ENCODE data around the gene DPEP3.

DNA sequence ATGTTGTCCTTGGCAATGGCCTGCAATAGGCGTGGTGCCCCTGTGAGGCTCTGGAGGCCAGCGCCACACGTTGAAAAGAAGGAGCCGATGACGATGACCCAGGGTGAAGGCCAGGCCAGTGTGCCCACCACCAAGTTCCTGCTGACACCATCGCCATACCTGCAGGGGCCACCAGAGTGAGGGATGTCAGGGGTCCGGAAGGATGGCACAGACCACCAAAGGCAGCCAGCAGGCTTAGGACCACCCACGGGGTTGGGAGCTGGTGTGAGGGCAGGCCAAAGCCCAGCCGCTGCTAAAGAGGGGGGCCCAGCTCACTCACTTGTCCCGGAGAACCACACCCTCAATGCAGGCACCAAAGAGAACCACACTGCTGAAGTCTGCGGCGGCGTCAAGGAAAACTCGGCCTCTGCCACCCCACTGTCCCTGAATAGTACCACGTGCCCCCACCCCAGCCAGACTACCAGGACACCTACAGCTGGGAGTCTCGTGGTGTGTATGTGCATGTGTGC, 29.9 kb downstream of the DPEP3 start:
- TF ChIP-seq, protein P1, sequence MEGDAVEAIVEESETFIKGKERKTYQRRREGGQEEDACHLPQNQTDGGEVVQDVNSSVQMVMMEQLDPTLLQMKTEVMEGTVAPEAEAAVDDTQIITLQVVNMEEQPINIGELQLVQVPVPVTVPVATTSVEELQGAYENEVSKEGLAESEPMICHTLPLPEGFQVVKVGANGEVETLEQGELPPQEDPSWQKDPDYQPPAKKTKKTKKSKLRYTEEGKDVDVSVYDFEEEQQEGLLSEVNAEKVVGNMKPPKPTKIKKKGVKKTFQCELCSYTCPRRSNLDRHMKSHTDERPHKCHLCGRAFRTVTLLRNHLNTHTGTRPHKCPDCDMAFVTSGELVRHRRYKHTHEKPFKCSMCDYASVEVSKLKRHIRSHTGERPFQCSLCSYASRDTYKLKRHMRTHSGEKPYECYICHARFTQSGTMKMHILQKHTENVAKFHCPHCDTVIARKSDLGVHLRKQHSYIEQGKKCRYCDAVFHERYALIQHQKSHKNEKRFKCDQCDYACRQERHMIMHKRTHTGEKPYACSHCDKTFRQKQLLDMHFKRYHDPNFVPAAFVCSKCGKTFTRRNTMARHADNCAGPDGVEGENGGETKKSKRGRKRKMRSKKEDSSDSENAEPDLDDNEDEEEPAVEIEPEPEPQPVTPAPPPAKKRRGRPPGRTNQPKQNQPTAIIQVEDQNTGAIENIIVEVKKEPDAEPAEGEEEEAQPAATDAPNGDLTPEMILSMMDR (conservative IDR thresholded peaks at IDR 0.05 in 1 of 2, IDR thresholded peaks at IDR 0.05 in 1 of 2; ENCODE audit: extremely low read depth in 1 of 2, insufficient read depth in 1 of 2, low read depth in 1 of 2, low read length in 2 of 2) = no peak
- TF ChIP-seq EZH2 (IDR thresholded peaks at IDR 0.05; ENCODE audit: borderline replicate concordance, low read length) = no peak

Measured in mammary epithelial cell (primary cell).